Epithelial cell of esophagus (primary cell): Measurements from ENCODE around the gene GUK1.

Experiments
- DNase-seq: peaks from one replicate; pipeline ENCODE4 v3.0.0; 2010; ENCODE audit warnings: low read depth
- H3K4me3 ChIP-seq: 2 replicates; pipeline ENCODE4 v1.5.1; 2011; ENCODE audit warnings: mild to moderate bottlenecking, low read length, control low read depth
- TF ChIP-seq, protein P1 (sequence below): IDR thresholded peaks from 2 replicates; pipeline ENCODE4 v1.5.1; 2011; ENCODE audit warnings: low read depth, mild to moderate bottlenecking, low read length, control low read depth, inconsistent platforms; ENCODE audit not compliant: insufficient read depth; ENCODE audit errors: missing control alignments

GUK1 gene

DNA sequence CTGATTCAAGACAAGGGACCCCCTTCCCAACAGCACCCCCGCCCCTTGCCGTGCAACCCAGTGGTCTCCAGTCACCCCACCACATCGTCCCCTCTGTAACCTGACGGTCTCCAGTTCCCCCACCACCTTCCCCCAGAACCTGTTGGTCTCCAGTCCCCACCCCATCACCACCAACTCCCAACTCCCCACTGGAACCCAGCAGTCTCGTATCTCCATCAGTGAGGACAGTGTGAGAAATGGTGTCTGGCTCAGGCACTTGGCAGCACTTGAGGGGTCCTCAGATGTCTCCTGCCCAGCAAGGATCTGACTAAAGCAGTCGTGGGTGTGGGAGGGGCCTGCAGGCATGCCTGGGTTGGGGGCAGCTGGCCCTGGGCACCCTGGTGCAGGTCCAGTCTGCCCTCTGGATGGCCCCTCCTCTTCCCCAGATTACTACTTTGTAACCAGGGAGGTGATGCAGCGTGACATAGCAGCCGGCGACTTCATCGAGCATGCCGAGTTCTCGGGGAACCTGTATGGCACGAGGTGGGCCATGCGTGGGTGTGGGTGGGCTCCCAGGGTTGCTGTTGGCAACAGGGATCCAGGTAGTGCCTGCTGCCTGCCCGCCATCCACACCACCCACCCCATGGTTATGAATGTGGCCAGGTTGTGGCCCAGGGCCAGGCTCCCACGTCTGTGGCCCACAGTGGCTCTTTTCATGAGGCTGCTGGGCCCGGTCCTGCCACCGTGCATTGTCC is 6.5 kb downstream of the GUK1 start:
- TF ChIP-seq, protein P1, sequence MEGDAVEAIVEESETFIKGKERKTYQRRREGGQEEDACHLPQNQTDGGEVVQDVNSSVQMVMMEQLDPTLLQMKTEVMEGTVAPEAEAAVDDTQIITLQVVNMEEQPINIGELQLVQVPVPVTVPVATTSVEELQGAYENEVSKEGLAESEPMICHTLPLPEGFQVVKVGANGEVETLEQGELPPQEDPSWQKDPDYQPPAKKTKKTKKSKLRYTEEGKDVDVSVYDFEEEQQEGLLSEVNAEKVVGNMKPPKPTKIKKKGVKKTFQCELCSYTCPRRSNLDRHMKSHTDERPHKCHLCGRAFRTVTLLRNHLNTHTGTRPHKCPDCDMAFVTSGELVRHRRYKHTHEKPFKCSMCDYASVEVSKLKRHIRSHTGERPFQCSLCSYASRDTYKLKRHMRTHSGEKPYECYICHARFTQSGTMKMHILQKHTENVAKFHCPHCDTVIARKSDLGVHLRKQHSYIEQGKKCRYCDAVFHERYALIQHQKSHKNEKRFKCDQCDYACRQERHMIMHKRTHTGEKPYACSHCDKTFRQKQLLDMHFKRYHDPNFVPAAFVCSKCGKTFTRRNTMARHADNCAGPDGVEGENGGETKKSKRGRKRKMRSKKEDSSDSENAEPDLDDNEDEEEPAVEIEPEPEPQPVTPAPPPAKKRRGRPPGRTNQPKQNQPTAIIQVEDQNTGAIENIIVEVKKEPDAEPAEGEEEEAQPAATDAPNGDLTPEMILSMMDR: no peak
- H3K4me3 ChIP-seq: no peak overlapping the region
- no peak for DNase-seq

DNA sequence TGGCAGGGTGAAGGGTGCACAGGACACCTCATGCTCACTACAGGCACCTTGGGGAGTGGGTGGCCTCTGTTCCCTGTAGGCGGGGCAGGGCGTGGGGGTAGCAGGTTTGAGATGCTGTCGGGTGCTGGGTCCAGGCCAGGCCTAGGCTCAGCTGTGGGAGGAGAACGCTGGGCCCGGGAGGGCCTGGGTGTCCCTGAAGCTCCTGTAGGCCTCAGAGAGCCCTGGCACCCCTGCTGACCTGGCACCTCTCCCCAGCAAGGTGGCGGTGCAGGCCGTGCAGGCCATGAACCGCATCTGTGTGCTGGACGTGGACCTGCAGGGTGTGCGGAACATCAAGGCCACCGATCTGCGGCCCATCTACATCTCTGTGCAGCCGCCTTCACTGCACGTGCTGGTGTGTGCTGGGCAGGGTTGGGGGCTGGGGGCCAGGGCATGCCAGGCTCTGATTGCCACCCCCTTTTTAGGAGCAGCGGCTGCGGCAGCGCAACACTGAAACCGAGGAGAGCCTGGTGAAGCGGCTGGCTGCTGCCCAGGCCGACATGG is 7.1 kb downstream of the GUK1 start:
- TF ChIP-seq, protein P1: no peak
- no peak for DNase-seq
- H3K4me3 ChIP-seq: no peak overlapping the region

DNA sequence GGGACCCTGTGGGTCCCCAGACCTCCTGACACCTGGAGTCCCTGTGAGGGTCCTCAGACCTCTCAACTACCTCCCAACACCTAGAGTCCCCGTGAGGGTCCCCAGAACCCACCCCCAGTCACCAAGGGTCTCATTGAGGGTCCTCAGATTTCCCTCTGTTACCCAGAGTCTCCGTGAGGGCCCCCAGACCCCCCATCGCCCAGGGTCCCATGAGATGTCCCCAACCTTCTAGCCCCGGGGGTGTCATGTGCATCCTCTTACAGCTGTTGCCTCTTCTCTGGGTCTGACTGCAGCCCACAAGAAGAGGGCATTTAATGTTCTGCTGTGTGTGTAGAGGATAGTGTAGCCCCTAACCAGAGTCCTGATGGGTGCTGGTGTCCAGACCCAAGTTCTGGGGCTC is 7.7 kb downstream of the GUK1 start:
- DNase-seq: no peak
- TF ChIP-seq, protein P1: no peak

DNA sequence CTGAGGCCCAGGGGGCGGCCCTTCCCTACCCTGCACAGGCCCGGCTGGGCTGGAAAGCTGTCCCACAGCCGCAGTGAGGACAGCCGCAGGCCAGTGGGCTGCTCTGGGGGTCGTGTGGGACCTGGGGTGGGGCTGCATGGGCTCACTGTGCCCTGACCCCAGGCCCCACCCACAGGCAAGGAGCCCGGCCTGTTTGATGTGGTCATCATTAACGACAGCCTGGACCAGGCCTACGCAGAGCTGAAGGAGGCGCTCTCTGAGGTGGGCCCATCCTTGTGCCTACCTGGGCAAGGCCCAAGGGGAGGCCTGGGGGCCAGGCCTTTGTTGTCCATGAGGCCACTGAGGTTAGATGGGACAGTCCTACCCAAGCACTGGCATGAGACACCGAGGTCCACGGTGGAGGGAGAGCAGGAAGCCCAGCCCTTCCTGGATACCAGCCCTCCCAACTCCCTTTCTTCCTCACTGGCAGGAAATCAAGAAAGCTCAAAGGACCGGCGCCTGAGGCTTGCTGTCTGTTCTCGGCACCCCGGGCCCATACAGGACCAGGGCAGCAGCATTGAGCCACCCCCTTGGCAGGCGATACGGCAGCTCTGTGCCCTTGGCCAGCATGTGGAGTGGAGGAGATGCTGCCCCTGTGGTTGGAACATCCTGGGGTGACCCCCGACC is 8.2 kb downstream of the GUK1 start:
- DNase-seq: no peak
- H3K4me3 ChIP-seq: no peak overlapping the region
- TF ChIP-seq, protein P1: no peak

More for the DNA sequence above, 7.7 kb downstream of the GUK1 start:
- no peak overlapping the region for H3K4me3 ChIP-seq

DNA sequence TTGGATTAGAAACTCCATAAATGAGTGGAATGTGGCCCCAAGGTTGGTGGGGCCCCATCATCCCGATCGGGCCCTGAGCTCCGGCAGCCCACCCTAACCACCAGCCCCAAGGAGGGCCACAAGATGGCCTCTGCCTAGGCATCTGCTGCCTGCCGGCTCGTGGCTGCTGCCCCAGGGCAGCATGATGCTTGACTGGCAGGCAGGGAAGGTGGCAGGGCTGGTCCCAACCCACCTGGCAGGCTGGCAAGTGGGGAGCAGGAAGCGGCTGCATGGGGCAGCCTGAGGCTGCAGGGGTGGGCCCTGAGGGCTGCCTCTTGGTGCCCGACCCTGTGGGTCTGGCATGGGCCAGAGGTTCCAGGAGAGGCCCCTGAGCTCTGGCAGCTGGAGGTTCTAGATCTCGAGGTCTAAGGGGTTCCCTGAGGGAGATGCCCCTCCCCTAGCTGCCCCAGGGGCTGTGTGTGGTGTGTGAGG is 8.9 kb downstream of the GUK1 start:
- no peak overlapping the region for H3K4me3 ChIP-seq
- DNase-seq: no peak
- TF ChIP-seq, protein P1: no peak

DNA sequence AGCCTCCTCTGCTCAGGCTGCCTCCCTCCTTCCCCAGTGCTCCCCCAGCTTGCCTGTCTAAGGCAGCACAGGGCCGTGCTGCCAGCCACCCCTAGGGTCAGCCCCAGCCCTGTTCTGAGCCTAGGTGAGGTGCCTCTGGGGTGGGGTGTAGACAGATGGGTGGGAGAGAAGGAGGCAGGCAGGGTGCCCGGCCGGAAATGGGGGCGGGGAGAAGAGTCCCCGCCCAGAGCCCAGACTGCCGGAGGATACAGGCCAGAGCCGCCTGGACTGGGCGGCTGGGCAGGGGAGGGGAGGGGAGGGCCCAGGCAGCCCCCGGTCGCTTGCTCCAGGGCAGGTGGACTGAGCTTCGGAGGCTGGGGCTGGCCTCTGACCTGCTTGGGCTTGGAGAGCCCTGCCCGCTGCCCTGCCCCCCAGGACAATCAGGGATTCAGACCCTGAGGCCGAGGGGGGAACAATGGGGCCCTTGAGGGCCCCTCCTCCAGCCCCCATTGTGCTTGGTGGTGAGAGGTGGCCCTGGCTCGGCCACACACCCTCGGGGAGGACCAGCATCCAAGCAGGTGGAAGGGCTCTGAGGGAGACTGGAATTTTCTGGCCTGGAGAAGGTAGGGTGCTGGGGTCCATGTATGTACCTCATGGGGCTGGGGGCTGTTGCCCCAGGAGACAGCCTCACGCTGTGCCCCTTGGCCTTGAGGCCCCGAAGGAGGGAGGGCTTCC is 9.5 kb downstream of the GUK1 start, which contains the start of gene GJC2:
Gene GJC2 (plus strand): TSS at position 525 of the 714 bp plus-strand sequence. CDS start 7,829 bp downstream, outside the sequence.
- TF ChIP-seq, protein P1: no peak
- peak within 1 kb of the TSS; percentile 8 for H3K4me3 ChIP-seq
- DNase-seq: no peak
